MCF 10A (cell line): ENCODE data around the gene STXBP6. TPM values are rescaled to one million over a fixed set of nuclear protein-coding genes. Genes with fewer than 3 reads are reported as not detected.

ENCODE experiments used
- BruUV-seq: library from RNA; stranded (reverse); fragments of 400-500 nt; replicated peaks from 2 replicates; lab custom pipeline; 2021; lab: Mats Ljungman, UMichigan
- CTCF ChIA-PET: fragments of 300-600 bp; sonication (Branson Sonifier 250); formaldehyde crosslinking; extraction: SDS; loops from one replicate; lab custom pipeline; 2021; ENCODE audit warnings: antibody characterized with exemption, inconsistent platforms; lab: Yijun Ruan, JAX
- POLR2A ChIA-PET: fragments of 300-600, 350-650 bp; sonication (Branson Sonifier 250); formaldehyde crosslinking; extraction: SDS; loops from one replicate; lab custom pipeline; 2020; ENCODE audit warnings: antibody characterized with exemption, inconsistent platforms; lab: Yijun Ruan, JAX
- DNase-seq: peaks from one replicate; pipeline ENCODE4 v3.0.0-alpha.2; 2018; ENCODE audit not compliant: unreplicated experiment
- H3K27ac Mint-ChIP-seq: one replicate; pipeline ENCODE4 v1.8.0; 2022; ENCODE audit warnings: mild to moderate bottlenecking, low read depth, mixed read lengths; ENCODE audit not compliant: unreplicated experiment
- H3K27me3 Mint-ChIP-seq: one replicate; pipeline ENCODE4 v1.8.0; 2022; ENCODE audit warnings: mixed read lengths; ENCODE audit not compliant: insufficient read depth, unreplicated experiment
- H3K36me3 Mint-ChIP-seq: one replicate; pipeline ENCODE4 v1.8.0; 2022; ENCODE audit warnings: mild to moderate bottlenecking, moderate library complexity, mixed read lengths; ENCODE audit not compliant: insufficient read depth, unreplicated experiment
- H3K4me1 Mint-ChIP-seq: one replicate; pipeline ENCODE4 v1.8.0; 2022; ENCODE audit warnings: mixed read lengths; ENCODE audit not compliant: insufficient read depth, unreplicated experiment
- H3K4me3 Mint-ChIP-seq: one replicate; pipeline ENCODE4 v1.8.0; 2022; ENCODE audit warnings: mild to moderate bottlenecking, moderate library complexity, mixed read lengths; ENCODE audit not compliant: unreplicated experiment
- H3K9me3 Mint-ChIP-seq: one replicate; pipeline ENCODE4 v1.8.0; 2022; ENCODE audit warnings: mixed read lengths; ENCODE audit not compliant: unreplicated experiment
- intact Hi-C: fragments of 100-400 bp; cut with micrococcal nuclease; formaldehyde crosslinking; loops from 2 replicates; pipeline ENCODE4 v1.14.1; 2022
- total RNA-seq: library from RNA; stranded (reverse); gene quantifications from 2 replicates; pipeline ENCODE4 v1.2.3, GENCODE V29; 2022
- TF ChIP-seq, protein P1 (sequence below): fragments of 200-600 bp; IDR thresholded peaks from one replicate; pipeline ENCODE4 v1.8.0; 2022; ENCODE audit warnings: antibody characterized with exemption, mild to moderate bottlenecking; ENCODE audit not compliant: unreplicated experiment

Gene STXBP6
- total RNA-seq, 1 experiment from 2014 or later: not detected

- Mint-ChIP-seq H3K27me3 (no peaks in the 10 kb centered on the region), H3K36me3 (no peaks in the 10 kb centered on the region), H3K27ac (no peak overlapping the region), H3K4me3 (no peak overlapping the region), H3K4me1 (no peaks in the 10 kb centered on the region), H3K9me3 (no peaks in the 10 kb centered on the region)
- DNase-seq: no peak
- TF ChIP-seq, protein P1, sequence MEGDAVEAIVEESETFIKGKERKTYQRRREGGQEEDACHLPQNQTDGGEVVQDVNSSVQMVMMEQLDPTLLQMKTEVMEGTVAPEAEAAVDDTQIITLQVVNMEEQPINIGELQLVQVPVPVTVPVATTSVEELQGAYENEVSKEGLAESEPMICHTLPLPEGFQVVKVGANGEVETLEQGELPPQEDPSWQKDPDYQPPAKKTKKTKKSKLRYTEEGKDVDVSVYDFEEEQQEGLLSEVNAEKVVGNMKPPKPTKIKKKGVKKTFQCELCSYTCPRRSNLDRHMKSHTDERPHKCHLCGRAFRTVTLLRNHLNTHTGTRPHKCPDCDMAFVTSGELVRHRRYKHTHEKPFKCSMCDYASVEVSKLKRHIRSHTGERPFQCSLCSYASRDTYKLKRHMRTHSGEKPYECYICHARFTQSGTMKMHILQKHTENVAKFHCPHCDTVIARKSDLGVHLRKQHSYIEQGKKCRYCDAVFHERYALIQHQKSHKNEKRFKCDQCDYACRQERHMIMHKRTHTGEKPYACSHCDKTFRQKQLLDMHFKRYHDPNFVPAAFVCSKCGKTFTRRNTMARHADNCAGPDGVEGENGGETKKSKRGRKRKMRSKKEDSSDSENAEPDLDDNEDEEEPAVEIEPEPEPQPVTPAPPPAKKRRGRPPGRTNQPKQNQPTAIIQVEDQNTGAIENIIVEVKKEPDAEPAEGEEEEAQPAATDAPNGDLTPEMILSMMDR: no peak
- BruUV-seq: no TSS peak
- intact Hi-C loops: no loop called here
- ChIA-PET POLR2A (no interaction called here), CTCF (no interaction called here)
These were observed 131.1 kb downstream of the STXBP6 start for GRCh38 chr14:24918822-24919221.

DNA sequence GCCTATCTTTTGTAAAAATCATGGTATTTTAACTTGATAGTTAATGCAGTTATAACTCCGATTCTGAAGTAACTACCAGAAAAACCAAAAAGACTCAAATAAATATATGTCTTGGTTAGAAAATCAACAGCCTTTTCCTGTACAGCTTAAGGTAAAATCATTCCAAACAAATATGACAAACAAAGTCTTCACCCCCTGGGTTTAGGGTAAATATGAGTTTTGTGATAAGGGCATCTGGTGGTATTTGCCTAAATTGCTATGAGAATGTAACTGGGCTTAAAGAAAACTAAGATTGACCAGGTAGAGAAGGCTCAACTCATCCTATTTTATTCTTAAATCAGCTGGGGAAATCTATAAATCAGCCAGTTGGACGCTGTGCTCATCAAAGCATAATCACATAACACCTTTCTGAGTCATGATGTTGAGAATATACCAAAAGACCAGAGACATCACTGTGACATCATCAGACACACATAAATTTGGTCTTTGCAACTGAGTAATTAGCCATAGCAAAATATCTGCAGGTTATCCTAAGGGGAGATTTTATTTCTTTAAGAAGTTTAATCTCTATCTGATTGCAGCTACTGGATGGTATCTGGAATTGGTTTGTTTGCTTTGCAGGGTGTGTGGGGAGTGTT lies 133.9 kb downstream of the STXBP6 start:
- Mint-ChIP-seq H3K4me1 (peaks cover 9% of the 10 kb centered on the region), H3K4me3 (no peak overlapping the region), H3K27ac (no peak overlapping the region), H3K36me3 (no peaks in the 10 kb centered on the region), H3K27me3 (no peaks in the 10 kb centered on the region), H3K9me3 (no peaks in the 10 kb centered on the region)
- DNase-seq: no peak
- intact Hi-C loops: no loop called here
- BruUV-seq: no TSS peak
- ChIA-PET POLR2A (no interaction called here), CTCF (no interaction called here)
- TF ChIP-seq, protein P1: no peak

DNA sequence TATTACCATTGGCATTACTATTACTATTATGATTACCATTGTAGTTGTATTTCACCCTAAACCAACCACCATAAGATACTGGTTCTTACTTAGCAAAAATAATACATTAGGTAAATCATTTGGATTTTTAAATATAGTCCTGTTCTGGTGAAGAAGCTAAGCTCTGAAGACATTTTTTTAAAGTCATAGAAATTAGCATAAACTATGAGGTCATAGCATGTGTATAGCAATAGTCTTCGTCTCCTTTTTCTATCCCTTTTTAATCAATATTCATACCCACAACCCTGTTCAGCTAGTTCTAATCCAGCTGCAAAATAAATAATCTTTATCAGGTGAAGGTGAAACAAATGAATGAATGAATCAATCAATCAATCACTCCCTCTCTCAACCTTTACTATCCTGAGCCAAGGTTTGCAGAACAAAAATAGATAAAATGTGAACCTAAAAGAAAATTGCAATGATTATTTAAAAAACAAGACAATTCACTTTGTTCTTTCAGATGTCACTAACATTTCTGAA lies 134.5 kb downstream of the STXBP6 start:
- intact Hi-C loops: no loop called here
- Mint-ChIP-seq H3K4me3 (no peak overlapping the region), H3K4me1 (peaks cover 11% of the 10 kb centered on the region), H3K27me3 (no peaks in the 10 kb centered on the region), H3K36me3 (no peaks in the 10 kb centered on the region), H3K27ac (no peak overlapping the region), H3K9me3 (no peaks in the 10 kb centered on the region)
- ChIA-PET POLR2A (no interaction called here), CTCF (no interaction called here)
- no peak for DNase-seq
- TF ChIP-seq, protein P1: no peak
- no TSS peak for BruUV-seq

DNA sequence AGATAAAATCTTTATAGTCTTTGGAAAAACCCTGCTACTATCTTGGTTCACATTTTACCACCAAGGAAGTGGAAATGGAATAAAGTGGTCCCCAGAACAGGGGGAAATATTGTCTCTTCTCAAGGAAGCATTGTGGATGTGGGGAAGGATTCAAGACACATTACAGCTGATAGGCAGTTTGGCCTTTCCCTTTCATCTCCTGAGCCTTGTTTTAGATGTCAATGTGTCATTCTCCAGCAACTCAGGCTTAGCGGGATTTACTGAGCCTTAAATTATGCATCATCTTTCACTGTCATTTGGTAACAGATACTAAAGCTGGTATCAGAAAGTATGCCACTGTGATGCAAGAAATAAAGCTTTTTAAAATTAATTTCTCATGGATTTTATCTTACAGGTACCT lies 136.2 kb downstream of the STXBP6 start:
- ChIA-PET POLR2A (no interaction called here), CTCF (no interaction called here)
- Mint-ChIP-seq H3K36me3 (no peaks in the 10 kb centered on the region), H3K27me3 (no peaks in the 10 kb centered on the region), H3K4me3 (no peak overlapping the region), H3K27ac (no peak overlapping the region), H3K4me1 (peaks cover 11% of the 10 kb centered on the region), H3K9me3 (no peaks in the 10 kb centered on the region)
- intact Hi-C loops: loop anchor here (5.0 kb wide), 1 partner anchor 94 kb away; no protein-coding TSS in a partner anchor
- no TSS peak for BruUV-seq
- TF ChIP-seq, protein P1: no peak
- DNase-seq: no peak
